Measurements from ENCODE around the gene RPL39L.

Gene RPL39L

GRCh38 chr3:187086831-187087230 lies 52.5 kb downstream of the RPL39L start:
- no peak for DNase-seq

GRCh38 chr3:187085933-187086332 lies 53.4 kb downstream of the RPL39L start:
- DNase-seq, result no peak

GRCh38 chr3:187085021-187085666 lies 54.2 kb downstream of the RPL39L start:
- no peak for DNase-seq

GRCh38 chr3:187084580-187084979 lies 54.7 kb downstream of the RPL39L start:
- DNase-seq, result no peak

GRCh38 chr3:187084126-187084525 lies 55.2 kb downstream of the RPL39L start:
- no peak for DNase-seq

GRCh38 chr3:187082758-187083375 lies 56.4 kb downstream of the RPL39L start:
- DNase-seq, result no peak

GRCh38 chr3:187080799-187081450 lies 58.4 kb downstream of the RPL39L start:
- DNase-seq, result no peak

- no peak for DNase-seq
Measured at GRCh38 chr3:187079090-187080022, 59.9 kb downstream of the RPL39L start.

GRCh38 chr3:187077537-187077936 lies 61.8 kb downstream of the RPL39L start:
- no peak for DNase-seq

- DNase-seq, result no peak
Measured at GRCh38 chr3:187077085-187077484, 62.2 kb downstream of the RPL39L start.

GRCh38 chr3:187076297-187076696 lies 63.0 kb downstream of the RPL39L start:
- no peak for DNase-seq

- no peak for DNase-seq
Measured at GRCh38 chr3:187074846-187075245, 64.5 kb downstream of the RPL39L start.

- DNase-seq, result no peak
Measured at GRCh38 chr3:187073581-187074098, 65.7 kb downstream of the RPL39L start.

- DNase-seq, result no peak
Measured at GRCh38 chr3:187072511-187072910, 66.8 kb downstream of the RPL39L start.

GRCh38 chr3:187072102-187072501 lies 67.2 kb downstream of the RPL39L start:
- DNase-seq, result no peak
